Measurements from ENCODE around the gene R3HDM4.

The R3HDM4 gene

GRCh38 chr19:920051-920864, 7.2 kb upstream of the R3HDM4 start:
- FAIRE-seq, result no peak
- no peak for TF ChIP-seq CTCF (IDR thresholded peaks at IDR 0.05; ENCODE audit: insufficient read depth, missing control alignments)
- no peak for DNase-seq (ENCODE audit: insufficient read length, low spot score)

- FAIRE-seq (no peak), DNase-seq (ENCODE audit: insufficient read length, low spot score) (no peak)
- no peak for TF ChIP-seq CTCF (IDR thresholded peaks at IDR 0.05; ENCODE audit: insufficient read depth, missing control alignments)
Measured at GRCh38 chr19:919199-920050, 6.4 kb upstream of the R3HDM4 start.

- no peak for FAIRE-seq
- no peak for TF ChIP-seq CTCF (IDR thresholded peaks at IDR 0.05; ENCODE audit: insufficient read depth, missing control alignments)
- peak; percentile 51 for DNase-seq (ENCODE audit: insufficient read length, low spot score)
Measured at GRCh38 chr19:918481-919198, 5.6 kb upstream of the R3HDM4 start.

- no peak for FAIRE-seq
- DNase-seq (ENCODE audit: insufficient read length, low spot score), result no peak
- TF ChIP-seq CTCF (IDR thresholded peaks at IDR 0.05; ENCODE audit: insufficient read depth, missing control alignments), result no peak
Measured at GRCh38 chr19:918152-918437, 5.1 kb upstream of the R3HDM4 start.

GRCh38 chr19:917323-918151, 4.5 kb upstream of the R3HDM4 start, which contains the start of gene KISS1R:
Gene KISS1R (plus strand): TSS chr19:917333. CDS start chr19:917503, 170 bp downstream.
- TF ChIP-seq CTCF (IDR thresholded peaks at IDR 0.05; ENCODE audit: insufficient read depth, missing control alignments), result peak; percentile 47
- FAIRE-seq (no peak), DNase-seq (ENCODE audit: insufficient read length, low spot score) (peak; percentile 85)

- TF ChIP-seq CTCF (IDR thresholded peaks at IDR 0.05; ENCODE audit: insufficient read depth, missing control alignments), result no peak
- FAIRE-seq (no peak), DNase-seq (ENCODE audit: insufficient read length, low spot score) (no peak)
Measured at GRCh38 chr19:916645-917322, 3.8 kb upstream of the R3HDM4 start.

All from D721Med (cell line).